Liver (tissue), 9 donors: ENCODE results near the gene PPL. TPM values are rescaled to one million over a fixed set of nuclear protein-coding genes. Genes with fewer than 3 reads are reported as not detected.

Experiments used
- DNase-seq: peaks from one replicate; pipeline ENCODE4 v3.0.0-alpha.2; 2017; ENCODE audit warnings: low spot score
- H3K27ac ChIP-seq, 2 donors: one replicate each; pipeline ENCODE4 v1.7.0; 2013; ENCODE audit warnings: inconsistent platforms in 2 of 2, low read length in 2 of 2, control low read depth in 1 of 2, low read depth in 1 of 2, mild to moderate bottlenecking in 1 of 2
- H3K27me3 ChIP-seq, 4 donors: one replicate each; pipeline versions ENCODE4 v1.6.1 to v1.7.0; 2013; ENCODE audit warnings: low read length in 3 of 4, inconsistent platforms in 1 of 4, mild to moderate bottlenecking in 1 of 4, moderate library complexity in 1 of 4; ENCODE audit not compliant: control insufficient read depth in 4 of 4, insufficient read depth in 4 of 4
- H3K36me3 ChIP-seq, 4 donors: one replicate each; pipeline versions ENCODE4 v1.6.1 to v1.7.0; 2013; ENCODE audit warnings: low read length in 3 of 4, mild to moderate bottlenecking in 3 of 4, low read depth in 1 of 4, moderate library complexity in 1 of 4; ENCODE audit not compliant: control insufficient read depth in 4 of 4, insufficient read depth in 3 of 4
- H3K4me1 ChIP-seq, 4 donors: one replicate each; pipeline versions ENCODE4 v1.6.1 to v1.7.0; 2013; ENCODE audit warnings: low read length in 3 of 4, mild to moderate bottlenecking in 3 of 4, moderate library complexity in 1 of 4; ENCODE audit not compliant: control insufficient read depth in 4 of 4, insufficient read depth in 4 of 4
- H3K4me3 ChIP-seq, 3 donors: one replicate each; pipeline versions ENCODE4 v1.6.1 to v1.7.0; 2013; ENCODE audit warnings: low read length in 3 of 3, control low read depth in 1 of 3, low read depth in 1 of 3, mild to moderate bottlenecking in 1 of 3
- H3K9ac ChIP-seq, 2 donors: one replicate each; pipeline ENCODE4 v1.7.0; 2013; ENCODE audit warnings: low read length in 2 of 2, mild to moderate bottlenecking in 2 of 2, moderate library complexity in 2 of 2, control low read depth in 1 of 2, low read depth in 1 of 2
- H3K9me3 ChIP-seq, 4 donors: one replicate each; pipeline versions ENCODE4 v1.6.1 to v1.7.0; 2013; ENCODE audit warnings: low read length in 3 of 4; ENCODE audit not compliant: control insufficient read depth in 4 of 4
- CTCF ChIP-seq: fragments of 150-350 bp; IDR thresholded peaks from 2 replicates; pipeline ENCODE4 v1.5.1; 2017; ENCODE audit warnings: improper control_type of control experiment, low read depth, low read length; ENCODE audit not compliant: missing input control
- EGR1 ChIP-seq, 2 donors: IDR thresholded peaks; 2 replicates each; pipeline ENCODE4 v1.6.1; 2016 to 2018; ENCODE audit warnings: antibody characterized with exemption in 2 of 2, low read depth in 2 of 2
- FOXA1 ChIP-seq: IDR thresholded peaks from 2 replicates; pipeline ENCODE4 v1.6.1; 2016; ENCODE audit warnings: antibody characterized with exemption
- GABPA ChIP-seq, 2 donors: IDR thresholded peaks in 1 of 2; conservative IDR thresholded peaks in 1 of 2; 2 replicates each; pipeline ENCODE4 v1.6.1; 2016; ENCODE audit warnings: antibody characterized with exemption in 2 of 2, mild to moderate bottlenecking in 1 of 2, moderate library complexity in 1 of 2
- HNF4A ChIP-seq, 2 donors: conservative IDR thresholded peaks; 2 replicates each; pipeline ENCODE4 v1.6.1; 2016; ENCODE audit warnings: antibody characterized with exemption in 2 of 2, mild to moderate bottlenecking in 2 of 2
- HNF4G ChIP-seq: IDR thresholded peaks from 2 replicates; pipeline ENCODE4 v1.6.1; 2016; ENCODE audit warnings: antibody characterized with exemption
- JUND ChIP-seq, 2 donors: IDR thresholded peaks; 2 replicates each; pipeline ENCODE4 v1.6.1; 2016; ENCODE audit warnings: antibody characterized with exemption in 2 of 2
- NR2F2 ChIP-seq: IDR thresholded peaks from 2 replicates; pipeline ENCODE4 v1.6.1; 2016; ENCODE audit warnings: antibody characterized with exemption
- RAD21 ChIP-seq, 2 donors: IDR thresholded peaks; 2 replicates each; pipeline ENCODE4 v1.6.1; 2016; ENCODE audit warnings: antibody characterized with exemption in 2 of 2, mild to moderate bottlenecking in 2 of 2
- RXRA ChIP-seq, 2 donors: IDR thresholded peaks; 2 replicates each; pipeline ENCODE4 v1.6.1; 2017 to 2018; ENCODE audit warnings: antibody characterized with exemption in 2 of 2, mild to moderate bottlenecking in 1 of 2
- TAF1 ChIP-seq: conservative IDR thresholded peaks from 2 replicates; pipeline ENCODE4 v1.6.1; 2016; ENCODE audit warnings: antibody characterized with exemption, mild to moderate bottlenecking
- YY1 ChIP-seq: IDR thresholded peaks from 2 replicates; pipeline ENCODE4 v1.6.1; 2016; ENCODE audit warnings: antibody characterized with exemption, mild to moderate bottlenecking
- ZBTB33 ChIP-seq: IDR thresholded peaks from 2 replicates; pipeline ENCODE4 v1.6.1; 2016; ENCODE audit warnings: antibody characterized with exemption
- WGBS: extraction: QIAGEN DNeasy Blood & Tissue Kit; methylation state at CpG from one replicate; pipeline ENCODE4 v1.1.7; 2013; 5-methylcytosine and 5-hydroxymethylcytosine counted together
- polyA plus RNA-seq, 2 donors: library from polyadenylated mRNA; stranded (reverse) in 1 of 2; unstranded in 1 of 2; fragments of 200-250 nt in 1 of 2; fragments of >200 nt in 1 of 2; fragmentation: Nextera tagmentation in 1 of 2; extraction: Ambion mirVana in 1 of 2; gene quantifications; one replicate each; pipeline versions ENCODE4 v1.2.1 to v1.2.3, GENCODE V29; 2013 to 2015
- total RNA-seq, 2 donors: library from RNA; depleted of rRNA; stranded (reverse); fragments of >200 nt; gene quantifications; one replicate each; pipeline ENCODE4 v1.2.3, GENCODE V29; 2014
- TF ChIP-seq, protein P1 (sequence below): IDR thresholded peaks from 2 replicates; pipeline ENCODE4 v1.6.1; 2016; ENCODE audit warnings: antibody characterized with exemption
- TF ChIP-seq, protein P2 (sequence below): IDR thresholded peaks from 2 replicates; pipeline ENCODE4 v1.6.1; 2016; ENCODE audit warnings: antibody characterized with exemption, mild to moderate bottlenecking
- TF ChIP-seq, protein P3 (sequence below): IDR thresholded peaks from 2 replicates; pipeline ENCODE4 v1.6.1; 2016; ENCODE audit warnings: antibody characterized with exemption
- donor health status: healthy.
- donor health status: healthy.
- donor health status: healthy.
- donor health status: healthy.
- donor health status: healthy.

The PPL gene
- total and polyA plus RNA-seq, 4 donors = 2.1 to 26.0 (median 6.1) TPM

GRCh38 chr16:4893103-4893862, 43.7 kb downstream of the PPL start:
- Histone ChIP-seq H3K4me1 (peaks cover 0 to 5% (median 4%) of the 10 kb centered on the region in 4 donors), H3K9me3 (peaks cover 0 to under 1% (median 0%) of the 10 kb centered on the region in 4 donors), H3K4me3 (no peak overlapping the region), H3K27ac (no peak overlapping the region), H3K27me3 (no peaks in the 10 kb centered on the region), H3K36me3 (peaks cover 10 to 56% (median 26%) of the 10 kb centered on the region in 4 donors), H3K9ac (no peak overlapping the region)
- TF ChIP-seq, protein P1, sequence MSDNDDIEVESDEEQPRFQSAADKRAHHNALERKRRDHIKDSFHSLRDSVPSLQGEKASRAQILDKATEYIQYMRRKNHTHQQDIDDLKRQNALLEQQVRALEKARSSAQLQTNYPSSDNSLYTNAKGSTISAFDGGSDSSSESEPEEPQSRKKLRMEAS = no peak
- TF ChIP-seq RAD21 (IDR thresholded peaks at IDR 0.05) = no peak
- no peak for TF ChIP-seq JUND (IDR thresholded peaks at IDR 0.05)
- TF ChIP-seq RXRA (IDR thresholded peaks at IDR 0.05) = no peak
- TF ChIP-seq GABPA (IDR thresholded peaks at IDR 0.05 in 1 of 2, conservative IDR thresholded peaks at IDR 0.05 in 1 of 2) = no peak
- no peak for TF ChIP-seq CTCF
- TF ChIP-seq, protein P2, sequence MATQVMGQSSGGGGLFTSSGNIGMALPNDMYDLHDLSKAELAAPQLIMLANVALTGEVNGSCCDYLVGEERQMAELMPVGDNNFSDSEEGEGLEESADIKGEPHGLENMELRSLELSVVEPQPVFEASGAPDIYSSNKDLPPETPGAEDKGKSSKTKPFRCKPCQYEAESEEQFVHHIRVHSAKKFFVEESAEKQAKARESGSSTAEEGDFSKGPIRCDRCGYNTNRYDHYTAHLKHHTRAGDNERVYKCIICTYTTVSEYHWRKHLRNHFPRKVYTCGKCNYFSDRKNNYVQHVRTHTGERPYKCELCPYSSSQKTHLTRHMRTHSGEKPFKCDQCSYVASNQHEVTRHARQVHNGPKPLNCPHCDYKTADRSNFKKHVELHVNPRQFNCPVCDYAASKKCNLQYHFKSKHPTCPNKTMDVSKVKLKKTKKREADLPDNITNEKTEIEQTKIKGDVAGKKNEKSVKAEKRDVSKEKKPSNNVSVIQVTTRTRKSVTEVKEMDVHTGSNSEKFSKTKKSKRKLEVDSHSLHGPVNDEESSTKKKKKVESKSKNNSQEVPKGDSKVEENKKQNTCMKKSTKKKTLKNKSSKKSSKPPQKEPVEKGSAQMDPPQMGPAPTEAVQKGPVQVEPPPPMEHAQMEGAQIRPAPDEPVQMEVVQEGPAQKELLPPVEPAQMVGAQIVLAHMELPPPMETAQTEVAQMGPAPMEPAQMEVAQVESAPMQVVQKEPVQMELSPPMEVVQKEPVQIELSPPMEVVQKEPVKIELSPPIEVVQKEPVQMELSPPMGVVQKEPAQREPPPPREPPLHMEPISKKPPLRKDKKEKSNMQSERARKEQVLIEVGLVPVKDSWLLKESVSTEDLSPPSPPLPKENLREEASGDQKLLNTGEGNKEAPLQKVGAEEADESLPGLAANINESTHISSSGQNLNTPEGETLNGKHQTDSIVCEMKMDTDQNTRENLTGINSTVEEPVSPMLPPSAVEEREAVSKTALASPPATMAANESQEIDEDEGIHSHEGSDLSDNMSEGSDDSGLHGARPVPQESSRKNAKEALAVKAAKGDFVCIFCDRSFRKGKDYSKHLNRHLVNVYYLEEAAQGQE = no peak
- no peak for TF ChIP-seq NR2F2
- no peak for TF ChIP-seq EGR1 (IDR thresholded peaks at IDR 0.05; ENCODE audit: low read depth in 2 of 2)
- no peak for TF ChIP-seq HNF4A (conservative IDR thresholded peaks at IDR 0.05)
- no peak for TF ChIP-seq TAF1
- no peak for TF ChIP-seq YY1
- TF ChIP-seq, protein P3, sequence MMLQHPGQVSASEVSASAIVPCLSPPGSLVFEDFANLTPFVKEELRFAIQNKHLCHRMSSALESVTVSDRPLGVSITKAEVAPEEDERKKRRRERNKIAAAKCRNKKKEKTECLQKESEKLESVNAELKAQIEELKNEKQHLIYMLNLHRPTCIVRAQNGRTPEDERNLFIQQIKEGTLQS = no peak
- no peak for TF ChIP-seq ZBTB33
- TF ChIP-seq FOXA1 = no peak
- TF ChIP-seq HNF4G = no peak
- 94% methylated on average over 26 of the region's 26 CpGs for WGBS
- DNase-seq = no peak
